ENCODE results near the gene MOV10L1.
"Not testable (repeated sequence)": the region's sequence is repeated elsewhere in the genome, so short reads cannot be mapped to it uniquely, and the experiment has no call there.

Gene MOV10L1

DNA sequence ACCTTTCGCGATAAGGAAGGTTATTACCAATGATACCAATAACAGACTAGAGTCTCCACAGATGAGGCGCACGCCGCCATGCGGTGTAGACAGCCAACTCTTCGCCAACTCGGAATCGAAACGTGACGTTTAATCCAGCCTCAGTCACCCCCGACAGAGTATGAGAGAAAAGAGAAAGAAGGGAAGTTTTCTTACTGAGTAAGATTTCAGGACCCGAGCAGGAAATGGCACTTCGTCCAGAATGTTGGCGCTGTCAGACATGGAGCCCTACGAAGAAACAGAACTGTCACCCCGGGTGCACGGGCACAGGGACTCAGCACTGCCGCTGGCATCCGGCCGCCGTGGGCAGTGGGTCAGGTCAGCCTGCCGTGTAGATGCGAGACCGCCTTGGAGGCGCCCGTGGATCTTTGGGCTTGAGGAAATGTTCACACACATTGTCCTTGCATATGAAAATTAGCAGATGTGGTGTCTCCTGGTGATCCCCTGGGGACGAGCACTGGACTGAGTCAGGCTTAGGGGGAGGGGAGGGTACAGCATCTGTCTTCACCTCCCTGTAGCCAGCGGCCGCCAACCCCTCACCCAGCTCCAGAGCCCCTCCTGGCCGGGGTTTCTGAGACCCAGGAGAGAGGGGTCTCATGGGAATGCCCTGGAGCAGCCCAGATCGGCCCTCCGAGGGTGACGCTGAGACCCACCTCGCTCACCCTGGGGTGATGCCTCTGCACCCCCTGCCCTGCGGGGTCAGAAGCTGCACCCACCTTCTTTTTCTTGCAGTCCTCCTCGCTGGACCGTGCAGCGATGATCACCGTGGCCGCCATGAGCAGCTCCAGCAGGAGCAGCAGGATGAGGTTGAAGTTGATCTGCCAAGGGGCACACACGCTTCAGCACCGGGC, 12.9 kb upstream of the MOV10L1 start:
- DNase-seq (ENCODE audit: low read depth, low spot score), result no peak
- no peak overlapping the region for H3K27ac ChIP-seq

DNA sequence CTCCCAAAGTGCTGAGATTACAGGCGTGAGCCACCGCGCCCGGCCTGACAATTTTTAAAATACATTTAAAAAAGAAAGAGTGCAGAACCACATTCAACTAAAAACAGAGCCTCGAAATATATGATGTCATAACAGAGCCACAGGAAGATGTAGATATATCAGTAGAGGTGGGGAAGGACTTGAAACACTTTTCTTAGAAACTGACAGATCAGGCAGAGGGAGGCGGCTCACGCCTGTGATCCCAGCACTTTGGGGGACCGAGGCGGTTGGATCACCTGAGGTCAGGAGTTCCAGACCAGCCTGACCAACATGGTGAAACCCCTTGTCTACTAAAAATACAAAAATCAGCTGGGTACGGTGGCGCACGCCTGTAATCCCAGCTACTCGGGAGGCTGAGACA, 11.6 kb upstream of the MOV10L1 start:
- no peak overlapping the region for H3K27ac ChIP-seq
- no peak for DNase-seq (ENCODE audit: low read depth, low spot score)

DNA sequence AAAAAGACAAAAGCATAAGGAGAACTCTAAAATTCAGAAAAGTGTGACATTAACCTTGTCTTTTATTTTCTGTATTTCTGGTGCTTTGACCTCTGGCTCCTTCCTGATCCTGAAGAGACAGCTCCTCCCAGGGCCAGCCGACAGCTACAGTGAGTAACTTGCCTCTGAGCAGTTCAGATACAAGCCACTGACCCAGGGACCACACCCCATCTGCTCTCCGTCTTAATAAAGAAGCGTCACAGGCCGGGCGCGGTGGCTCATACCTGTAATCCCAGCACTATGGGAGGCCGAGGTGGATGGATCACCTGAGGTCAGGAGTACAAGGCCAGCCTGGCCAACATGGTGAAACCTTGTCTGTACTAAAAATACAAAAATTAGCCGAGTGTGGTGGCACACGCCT, 11.0 kb upstream of the MOV10L1 start:
- no peak overlapping the region for H3K27ac ChIP-seq
- DNase-seq (ENCODE audit: low read depth, low spot score), result no peak

DNA sequence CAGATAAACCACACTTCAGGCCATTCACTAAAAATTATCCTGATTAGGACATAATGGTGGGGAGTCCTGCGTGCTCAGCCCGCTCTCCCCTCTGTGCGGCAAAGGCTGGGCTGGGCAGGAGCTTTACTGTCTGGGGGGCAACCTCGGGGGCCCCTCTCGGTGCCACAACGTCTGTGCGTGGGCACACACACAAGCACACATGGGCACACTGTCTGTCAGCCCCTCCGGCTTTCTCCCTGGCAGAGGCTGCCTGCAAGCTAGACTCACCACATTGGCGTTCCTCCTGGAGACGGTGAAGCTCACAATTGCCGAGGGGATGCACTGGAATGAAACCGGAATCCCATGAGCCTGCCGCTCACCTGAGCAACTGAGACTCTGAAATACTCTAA, 9.7 kb upstream of the MOV10L1 start:
- H3K27ac ChIP-seq, result no peak overlapping the region
- no peak for DNase-seq (ENCODE audit: low read depth, low spot score)

DNA sequence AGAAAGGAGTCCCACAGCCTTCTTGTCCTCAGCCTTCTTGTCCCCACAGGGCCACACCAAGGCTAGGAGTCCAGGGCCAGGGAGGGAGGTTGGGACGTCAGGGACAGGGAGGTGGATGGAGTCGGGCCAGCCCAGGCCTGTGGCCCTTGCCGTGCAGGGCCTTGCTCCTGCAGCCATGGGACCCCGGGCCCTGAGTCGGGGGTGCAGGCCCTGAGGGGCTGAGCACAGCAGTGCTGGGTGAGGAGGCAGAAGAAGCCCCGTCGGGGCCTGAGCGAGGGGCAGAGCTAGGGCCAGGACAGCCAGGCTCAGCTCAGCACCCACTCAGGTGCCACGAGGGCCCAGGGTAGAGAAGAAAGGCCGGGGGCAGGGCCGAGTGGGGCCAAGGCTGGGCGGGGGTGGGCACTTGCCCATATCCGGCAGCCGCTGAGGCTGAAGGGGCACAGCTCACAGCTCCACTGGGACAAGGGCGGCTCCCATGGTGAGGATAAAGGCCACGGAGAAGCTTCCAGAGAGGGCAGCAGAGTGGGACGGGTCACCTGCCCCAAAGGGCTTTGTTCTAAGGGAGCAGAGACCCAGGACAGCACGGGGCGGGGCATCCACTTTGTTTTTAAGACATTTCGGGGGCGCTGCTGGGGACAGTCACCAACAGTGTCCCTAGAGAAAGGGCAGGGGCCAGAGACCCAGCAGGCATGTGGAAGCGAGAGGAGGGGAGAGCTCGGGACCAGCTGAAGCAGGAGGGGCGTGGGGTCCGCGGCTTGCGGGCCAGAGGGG, 8.2 kb upstream of the MOV10L1 start:
- no peak overlapping the region for H3K27ac ChIP-seq
- no peak for DNase-seq (ENCODE audit: low read depth, low spot score)

DNA sequence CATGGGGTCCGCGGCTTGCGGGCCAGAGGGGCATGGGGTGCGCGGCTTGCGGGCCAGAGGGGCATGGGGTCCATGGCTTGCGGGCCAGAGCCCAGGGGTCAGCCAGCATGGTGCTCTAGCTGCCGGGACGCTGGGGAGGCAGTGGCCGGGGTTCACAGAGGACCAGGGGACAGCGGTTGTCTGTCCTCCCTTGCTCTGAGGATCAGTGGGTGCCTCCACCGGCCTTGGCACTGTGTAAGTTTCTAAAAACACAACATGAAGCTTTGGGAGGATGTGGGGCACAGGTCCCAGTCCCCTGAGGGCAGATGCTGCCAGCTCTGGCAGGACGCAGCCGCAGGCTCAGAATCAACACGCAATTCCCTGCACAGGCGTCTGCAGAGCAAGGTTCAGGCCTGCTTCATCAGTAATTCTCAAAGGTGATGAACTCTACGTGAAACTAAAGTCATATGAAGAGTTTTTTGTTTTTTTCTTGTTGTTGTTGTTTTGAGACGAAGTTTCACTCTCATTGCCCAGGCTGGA, 7.5 kb upstream of the MOV10L1 start:
- no peak overlapping the region for H3K27ac ChIP-seq
- DNase-seq (ENCODE audit: low read depth, low spot score), result no peak

DNA sequence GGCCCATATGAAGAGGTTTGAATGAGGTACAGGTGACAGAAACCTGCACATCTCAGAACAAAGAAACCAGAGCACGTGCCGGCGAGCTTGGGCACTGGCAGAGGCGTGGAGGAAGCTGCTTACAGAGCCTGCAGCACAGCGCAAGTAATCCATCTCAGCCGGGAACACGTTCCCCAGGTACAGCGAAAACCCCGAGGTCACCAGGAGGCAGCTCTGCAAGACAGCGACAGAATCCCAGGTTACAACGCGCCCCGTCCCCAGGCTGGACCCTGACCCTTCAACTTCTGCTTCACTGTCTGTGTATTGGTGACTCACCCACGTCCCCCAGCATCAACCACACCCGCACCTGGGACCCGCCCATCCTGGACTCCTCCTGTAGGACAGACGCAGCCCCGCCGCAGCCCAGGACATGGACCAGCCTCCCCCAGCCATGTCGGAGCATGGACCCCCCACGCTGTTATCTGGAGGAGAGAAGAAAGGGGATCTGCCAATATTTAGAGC, 6.8 kb upstream of the MOV10L1 start:
- no peak for DNase-seq (ENCODE audit: low read depth, low spot score)
- H3K27ac ChIP-seq, result no peak overlapping the region

DNA sequence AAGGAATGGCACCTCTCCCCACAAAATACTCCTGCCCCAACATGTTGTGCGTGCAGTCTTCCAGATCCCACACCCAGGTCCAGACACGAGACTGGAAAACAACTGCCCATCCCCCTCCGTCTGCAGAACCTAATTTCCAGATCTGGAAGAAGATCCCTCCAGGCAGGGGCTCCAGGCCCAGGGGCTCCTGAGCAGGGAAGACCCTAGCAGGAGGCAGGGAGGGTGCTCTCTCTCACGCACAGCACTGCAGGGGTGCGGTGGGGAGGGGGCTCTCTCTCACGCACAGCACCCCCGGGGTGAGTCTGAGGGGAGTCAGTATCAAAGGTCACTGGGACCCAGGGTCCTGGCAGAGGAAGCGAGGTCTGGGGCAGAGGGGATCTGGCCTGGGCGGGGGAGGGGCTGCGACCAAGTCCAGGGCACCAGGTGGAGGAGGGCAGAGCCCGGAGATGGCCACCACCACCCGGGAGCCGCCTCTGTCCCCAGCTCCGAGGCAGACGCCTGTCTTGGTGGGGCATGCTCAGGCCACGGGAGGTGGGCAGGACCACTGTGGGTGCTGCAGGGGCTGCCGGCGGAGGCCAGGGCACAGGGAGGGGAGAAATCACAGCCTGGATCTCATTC, 6.2 kb upstream of the MOV10L1 start:
- no peak for DNase-seq (ENCODE audit: low read depth, low spot score)
- H3K27ac ChIP-seq, result no peak overlapping the region

DNA sequence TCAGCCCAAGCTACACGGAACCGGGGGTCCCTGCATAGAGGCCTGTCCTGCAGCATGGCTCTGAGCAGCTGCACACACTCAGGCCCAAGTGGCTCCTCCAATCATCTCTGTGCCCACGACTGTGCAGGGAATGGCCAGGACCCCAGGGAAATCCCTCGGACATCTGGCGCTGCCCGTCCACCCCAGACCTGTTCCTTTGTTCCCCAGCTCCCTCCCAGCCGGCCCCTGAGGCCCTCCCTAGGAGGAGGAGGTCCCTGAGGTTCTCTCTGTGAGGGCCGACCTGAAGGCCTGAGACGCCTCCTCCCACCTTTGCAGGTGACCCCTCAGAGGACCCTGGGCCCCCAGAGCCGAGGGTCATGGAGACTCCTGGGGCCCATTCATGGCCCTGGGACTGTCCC, 5.7 kb upstream of the MOV10L1 start:
- no peak overlapping the region for H3K27ac ChIP-seq
- DNase-seq (ENCODE audit: low read depth, low spot score), result no peak

DNA sequence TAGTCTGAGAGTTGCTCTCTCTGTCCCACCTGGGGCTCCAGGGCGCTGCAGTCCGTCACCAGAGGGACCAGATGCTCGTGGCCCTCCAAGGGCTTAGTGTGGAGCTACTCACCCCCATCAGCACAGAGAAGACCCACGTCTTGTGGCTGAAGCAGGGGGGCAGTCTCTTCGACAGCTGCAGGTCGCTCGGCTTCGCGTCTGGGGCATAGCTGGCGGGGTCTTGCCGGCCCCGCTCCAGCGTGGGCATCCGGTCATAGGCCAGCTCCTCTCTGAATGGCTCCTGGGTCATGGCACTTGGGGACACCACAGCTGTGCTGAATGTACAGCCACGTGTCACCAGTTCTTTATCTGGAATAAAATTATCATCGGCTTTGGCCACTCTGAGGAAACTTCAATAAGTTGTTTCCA, 5.2 kb upstream of the MOV10L1 start:
- DNase-seq (ENCODE audit: low read depth, low spot score), result no peak
- H3K27ac ChIP-seq, result no peak overlapping the region

DNA sequence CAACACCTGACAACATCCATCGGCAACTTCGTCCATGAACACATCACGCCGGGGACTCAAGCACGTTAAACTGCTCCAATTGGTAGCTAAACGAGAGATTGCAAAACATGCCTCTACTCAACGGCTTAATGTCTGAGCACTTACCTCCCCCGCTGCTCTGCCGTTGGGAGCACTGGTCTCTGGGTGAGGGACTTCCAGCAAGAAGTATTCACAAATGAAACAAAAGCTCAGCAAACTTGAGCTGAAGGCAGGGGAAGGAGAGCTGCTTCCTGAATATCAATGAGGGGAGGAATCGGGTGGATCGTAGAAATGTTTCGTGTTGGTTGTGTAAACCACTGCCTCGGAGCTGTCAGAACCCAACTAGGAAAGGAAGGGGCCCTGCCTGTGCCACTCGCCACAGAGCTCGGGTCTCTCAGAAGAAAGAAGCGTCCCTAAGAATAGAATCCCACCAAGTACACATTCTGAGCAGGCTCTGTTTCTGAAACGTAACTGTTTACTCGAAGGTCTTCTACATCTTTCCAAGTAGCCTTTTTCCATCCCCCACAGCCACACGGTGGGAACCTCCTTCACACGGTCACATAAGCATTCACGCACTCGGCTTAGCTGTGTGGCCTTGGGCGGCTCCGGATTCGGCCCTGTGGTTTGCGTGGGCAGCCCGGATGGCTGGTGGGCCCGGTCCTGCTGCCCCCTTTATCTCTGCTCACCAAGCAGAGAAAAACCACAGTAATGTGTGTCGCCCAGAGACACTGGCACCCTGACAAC, 4.4 kb upstream of the MOV10L1 start, which contains the start of gene MLC1:
Gene MLC1 (minus strand): TSS at position 216 of the 762 bp plus-strand sequence. CDS start 524 bp downstream, outside the sequence.
- H3K27ac ChIP-seq, result no peak within 1 kb of the TSS
- no peak for DNase-seq (ENCODE audit: low read depth, low spot score)

DNA sequence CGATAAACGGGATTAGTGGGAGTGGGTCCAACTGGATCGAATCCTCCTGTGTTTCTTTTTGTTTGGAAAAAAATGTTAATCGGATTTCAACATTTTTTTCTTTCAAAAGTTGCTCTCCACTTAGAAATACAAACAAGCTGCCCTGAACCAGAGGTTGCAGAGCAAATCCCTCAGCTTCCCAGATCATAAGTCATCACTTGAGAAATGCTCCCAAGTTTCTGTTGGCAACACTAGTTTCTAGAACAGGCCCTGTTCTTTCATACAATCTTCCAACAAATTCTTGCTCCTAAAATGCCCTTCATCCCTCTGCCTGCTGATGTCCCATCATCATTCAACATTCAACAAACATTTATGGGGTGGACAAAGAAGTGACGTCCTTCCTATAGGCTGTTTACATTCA, 3.3 kb upstream of the MOV10L1 start:
- no peak overlapping the region for H3K27ac ChIP-seq
- DNase-seq (ENCODE audit: low read depth, low spot score), result no peak

DNA sequence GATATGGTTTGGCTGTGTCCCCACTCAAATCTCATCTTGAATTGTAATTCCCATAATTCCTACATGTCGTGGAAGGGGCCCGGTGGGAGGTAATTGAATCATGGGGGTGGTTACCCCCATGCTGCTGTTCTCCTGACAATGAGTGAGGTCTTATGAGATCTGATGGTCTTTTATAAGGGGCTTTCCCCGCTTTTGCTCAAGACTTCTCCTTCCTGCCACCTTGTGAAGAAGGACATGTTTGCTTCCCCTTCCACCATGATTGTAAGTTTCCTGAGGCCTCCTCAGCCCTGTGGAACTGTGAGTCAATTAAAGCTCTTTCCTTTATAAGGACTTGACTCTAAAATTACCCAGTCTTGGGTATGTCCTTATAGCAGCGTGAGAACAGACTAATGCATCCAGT, 2.8 kb upstream of the MOV10L1 start:
- DNase-seq (ENCODE audit: low read depth, low spot score); H3K27ac ChIP-seq: not testable (repeated sequence)

DNA sequence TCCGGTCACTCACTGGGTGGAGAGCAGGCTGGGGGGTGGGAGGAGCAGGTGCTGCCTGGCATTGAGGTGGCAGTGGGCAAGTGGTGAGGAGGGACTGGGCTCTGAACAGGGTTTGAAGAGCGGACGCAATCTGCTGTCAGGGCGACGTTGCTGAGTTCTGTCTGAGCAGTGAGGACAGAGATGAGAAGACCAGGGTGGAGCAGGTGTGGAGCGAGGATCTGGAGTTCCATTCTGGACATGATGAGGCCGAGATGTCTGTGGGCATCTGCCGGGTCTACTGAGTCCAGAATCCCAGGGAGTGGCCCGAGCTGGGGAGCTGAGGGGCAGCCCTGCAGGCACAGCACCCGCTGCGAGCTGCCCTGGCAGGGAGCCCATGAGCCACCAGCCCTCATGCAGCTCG, 2.2 kb upstream of the MOV10L1 start:
- no peak for DNase-seq (ENCODE audit: low read depth, low spot score)
- H3K27ac ChIP-seq, result no peak overlapping the region

DNA sequence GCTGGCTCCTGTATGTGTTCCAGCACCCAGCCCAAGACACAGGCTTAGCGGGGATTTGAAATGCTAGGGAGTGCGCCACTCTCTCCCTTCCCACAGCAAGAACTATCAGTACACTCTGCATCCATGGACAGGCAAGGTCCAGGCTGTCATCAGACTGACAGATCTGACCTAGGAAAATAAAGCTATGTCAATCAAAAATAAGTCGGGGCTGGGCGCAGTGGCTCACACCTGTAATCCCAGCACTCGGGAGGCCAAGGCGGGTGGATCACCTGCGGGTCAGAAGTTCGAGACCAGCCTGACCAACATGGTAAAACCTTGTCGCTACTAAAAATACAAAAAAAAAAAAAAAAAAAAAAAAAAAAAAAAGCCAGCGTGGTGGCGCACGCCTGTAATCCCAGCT, 1.7 kb upstream of the MOV10L1 start:
- no peak for DNase-seq (ENCODE audit: low read depth, low spot score)
- no peak overlapping the region for H3K27ac ChIP-seq

DNA sequence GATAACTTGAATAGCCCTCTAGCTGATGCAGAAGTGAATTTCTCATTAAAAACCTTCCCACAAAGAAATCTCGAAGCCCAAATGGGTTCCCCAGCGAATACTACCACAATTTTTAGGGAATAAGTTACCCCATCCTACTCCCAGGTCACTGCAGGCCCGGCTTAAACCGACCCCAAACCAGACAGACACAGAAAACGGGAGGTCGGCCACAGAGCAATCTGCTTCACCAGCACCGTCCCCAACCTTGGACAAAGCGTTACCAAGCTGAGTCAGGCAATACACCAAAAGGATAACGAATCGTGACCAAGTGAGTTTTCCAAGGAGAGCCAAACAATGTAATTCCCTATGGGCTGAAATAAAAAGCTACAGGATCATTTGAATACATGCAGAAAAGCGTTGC, 575 bp upstream of the MOV10L1 start:
- no peak for DNase-seq (ENCODE audit: low read depth, low spot score)
- no peak overlapping the region for H3K27ac ChIP-seq

DNA sequence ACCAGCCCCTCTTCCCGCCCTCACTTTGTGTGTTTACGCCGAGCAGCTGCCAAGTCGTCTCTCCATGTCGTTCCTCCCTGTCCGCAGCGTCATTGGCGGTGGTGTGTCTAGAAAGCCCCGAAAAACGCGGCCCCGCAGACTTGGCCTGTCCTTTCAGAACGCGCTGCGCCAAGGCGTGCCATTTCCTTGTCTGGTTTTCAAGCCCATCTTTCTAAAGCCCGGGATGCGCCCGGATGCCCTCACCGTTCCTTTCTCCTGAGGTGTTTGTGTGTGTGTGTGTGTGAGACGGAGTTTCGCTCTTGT, 557 bp downstream of the MOV10L1 start:
- DNase-seq (ENCODE audit: low read depth, low spot score), result no peak
- no peak overlapping the region for H3K27ac ChIP-seq

DNA sequence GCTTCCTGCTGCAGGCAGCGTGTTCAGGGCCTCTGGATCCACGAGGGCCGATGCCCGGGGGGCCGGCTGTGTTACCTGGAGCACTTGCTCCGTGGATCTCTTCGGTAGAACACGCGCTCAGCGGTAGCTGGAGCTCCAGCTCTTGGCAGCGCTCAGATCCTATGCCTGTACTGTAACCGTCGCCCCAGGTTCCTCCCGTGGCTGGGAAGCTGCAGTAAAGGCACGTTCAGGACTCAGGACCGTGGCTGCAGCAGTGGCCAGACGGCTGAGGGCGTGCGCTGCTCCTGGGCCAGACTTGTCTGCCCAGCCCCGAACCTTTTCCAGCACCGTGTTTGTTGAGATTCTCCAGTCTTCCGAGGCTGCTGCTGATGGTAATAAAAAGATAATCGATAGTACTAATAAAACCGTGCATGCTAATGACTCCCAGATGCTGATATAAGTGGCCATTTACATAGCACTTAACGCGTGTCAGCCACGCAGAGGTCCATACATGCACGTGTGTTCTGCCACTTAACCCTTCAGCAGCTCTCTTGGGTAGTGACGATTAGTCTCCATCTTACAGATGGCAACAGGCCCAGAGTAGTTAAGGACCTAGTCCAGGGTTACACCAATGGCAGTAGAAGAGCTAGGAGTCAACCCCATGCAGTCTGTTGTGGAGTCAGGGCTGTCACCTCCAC, 1.4 kb downstream of the MOV10L1 start:
- no peak for DNase-seq (ENCODE audit: low read depth, low spot score)
- H3K27ac ChIP-seq, result no peak overlapping the region

DNA sequence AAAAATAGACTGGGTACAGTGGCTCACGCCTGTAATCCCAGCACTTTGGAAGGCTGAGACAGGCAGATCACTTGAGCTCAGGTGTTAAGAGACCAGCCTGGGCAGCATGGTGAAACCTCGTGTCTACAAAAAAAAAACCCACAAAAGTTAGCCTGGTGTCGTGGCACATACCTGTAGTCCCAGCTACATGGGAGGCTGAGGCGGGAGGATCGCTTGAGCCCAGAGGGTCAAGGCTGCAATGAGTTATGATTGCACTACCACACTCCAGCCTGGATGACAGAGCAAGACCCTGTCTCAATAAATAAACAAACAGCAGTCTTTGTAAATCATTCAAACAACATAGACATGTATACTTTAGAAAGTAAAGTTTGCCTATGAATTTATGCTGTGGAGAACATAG, 2.5 kb downstream of the MOV10L1 start:
- no peak overlapping the region for H3K27ac ChIP-seq
- no peak for DNase-seq (ENCODE audit: low read depth, low spot score)

DNA sequence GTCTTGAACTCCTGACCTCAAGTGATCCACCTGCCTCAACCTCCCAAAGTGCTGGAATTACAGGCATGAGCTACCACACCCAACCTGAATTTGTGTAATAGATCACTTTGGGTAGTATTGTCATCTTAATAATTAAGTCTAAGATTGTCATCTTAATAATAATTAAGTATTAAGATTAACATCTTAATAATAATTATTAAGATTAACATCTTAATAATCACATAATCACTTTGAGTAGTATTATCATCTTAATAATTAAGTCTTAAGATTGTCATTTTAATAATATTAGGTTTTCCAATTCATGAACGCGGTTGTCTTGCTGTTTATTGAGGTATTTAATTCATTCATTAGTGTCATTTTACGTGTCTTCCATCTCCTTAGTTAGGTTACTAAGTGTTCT, 8.2 kb downstream of the MOV10L1 start:
- no peak for DNase-seq (ENCODE audit: low read depth, low spot score)
- no peak overlapping the region for H3K27ac ChIP-seq
